ENCODE data around the gene MAML3. TPM values are rescaled to one million over a fixed set of nuclear protein-coding genes. Genes with fewer than 3 reads are reported as not detected.

The MAML3 gene
- total and polyA plus RNA-seq, 2 experiments from 2014 or later, result 4.1 to 11.2 TPM

- no peak for DNase-seq (ENCODE audit: low spot score)
- Histone ChIP-seq H3K4me1 (ENCODE audit: insufficient read depth) (no peaks in the 10 kb centered on the region), H3K27me3 (no peaks in the 10 kb centered on the region), H3K27ac (no peak overlapping the region), H3K4me2 (no peak overlapping the region), H3K9me3 (ENCODE audit: low read depth) (no peaks in the 10 kb centered on the region), H3K79me2 (no peaks in the 10 kb centered on the region), H3K9me2 (replicated peaks; ENCODE audit: insufficient read depth) (no peaks in the 10 kb centered on the region), H2AFZ (no peak overlapping the region), H3K36me3 (replicated peaks; ENCODE audit: insufficient read depth, low read depth) (no peaks in the 10 kb centered on the region), H4K20me1 (ENCODE audit: insufficient read depth, poor library complexity, severe bottlenecking) (no peaks in the 10 kb centered on the region), H3K4me3 (no peak overlapping the region)
- no peak for TF ChIP-seq CTCF (IDR thresholded peaks at IDR 0.05; ENCODE audit: poor library complexity)
- TF ChIP-seq EZH2phosphoT487 (IDR thresholded peaks at IDR 0.05; ENCODE audit: low read depth, severe bottlenecking, unreplicated experiment), result no peak
- TF ChIP-seq EZH2 (IDR thresholded peaks at IDR 0.05; ENCODE audit: borderline replicate concordance), result no peak
- WGBS (ENCODE audit: low lambda C conversion rate, missing lambda C conversion rate), result 99% methylated on average over 4 of the region's 4 CpGs
Measured at GRCh38 chr4:139823345-139823744, 330.6 kb downstream of the MAML3 start.

- Histone ChIP-seq H3K27ac (no peak overlapping the region), H3K4me3 (no peak overlapping the region), H3K9me2 (replicated peaks; ENCODE audit: insufficient read depth) (no peaks in the 10 kb centered on the region), H2AFZ (no peak overlapping the region), H3K79me2 (no peaks in the 10 kb centered on the region), H3K4me1 (ENCODE audit: insufficient read depth) (no peaks in the 10 kb centered on the region), H3K27me3 (no peaks in the 10 kb centered on the region), H4K20me1 (ENCODE audit: insufficient read depth, poor library complexity, severe bottlenecking) (no peaks in the 10 kb centered on the region), H3K36me3 (replicated peaks; ENCODE audit: insufficient read depth, low read depth) (no peaks in the 10 kb centered on the region), H3K4me2 (no peak overlapping the region), H3K9me3 (ENCODE audit: low read depth) (no peaks in the 10 kb centered on the region)
- no peak for DNase-seq (ENCODE audit: low spot score)
- no peak for TF ChIP-seq EZH2 (IDR thresholded peaks at IDR 0.05; ENCODE audit: borderline replicate concordance)
- TF ChIP-seq EZH2phosphoT487 (IDR thresholded peaks at IDR 0.05; ENCODE audit: low read depth, severe bottlenecking, unreplicated experiment), result no peak
- TF ChIP-seq CTCF (IDR thresholded peaks at IDR 0.05; ENCODE audit: poor library complexity), result no peak
- 83% methylated on average over 4 of the region's 4 CpGs for WGBS (ENCODE audit: low lambda C conversion rate, missing lambda C conversion rate)
Measured at GRCh38 chr4:139822391-139822790, 331.6 kb downstream of the MAML3 start.

- H4K20me1 ChIP-seq (ENCODE audit: insufficient read depth, poor library complexity, severe bottlenecking), result no peaks in the 10 kb centered on the region
- H3K79me2 ChIP-seq, result no peaks in the 10 kb centered on the region
- no peaks in the 10 kb centered on the region for H3K9me3 ChIP-seq (ENCODE audit: low read depth)
- H3K4me3 ChIP-seq, result no peak overlapping the region
- no peak for TF ChIP-seq EZH2phosphoT487 (IDR thresholded peaks at IDR 0.05; ENCODE audit: low read depth, severe bottlenecking, unreplicated experiment)
- TF ChIP-seq EZH2 (IDR thresholded peaks at IDR 0.05; ENCODE audit: borderline replicate concordance), result no peak
- TF ChIP-seq CTCF (IDR thresholded peaks at IDR 0.05; ENCODE audit: poor library complexity), result no peak
- no peak for DNase-seq (ENCODE audit: low spot score)
- WGBS (ENCODE audit: low lambda C conversion rate, missing lambda C conversion rate), result 82% methylated on average over 2 of the region's 2 CpGs
- no peaks in the 10 kb centered on the region for H3K9me2 ChIP-seq (replicated peaks; ENCODE audit: insufficient read depth)
- H2AFZ ChIP-seq, result no peak overlapping the region
- no peak overlapping the region for H3K27ac ChIP-seq
- no peak overlapping the region for H3K4me2 ChIP-seq
- no peaks in the 10 kb centered on the region for H3K36me3 ChIP-seq (replicated peaks; ENCODE audit: insufficient read depth, low read depth)
- H3K4me1 ChIP-seq (ENCODE audit: insufficient read depth), result peaks cover 13% of the 10 kb centered on the region
- H3K27me3 ChIP-seq, result no peaks in the 10 kb centered on the region
Measured at GRCh38 chr4:139819082-139819481, 334.9 kb downstream of the MAML3 start.

All from hepatocyte (in vitro differentiated cells).